Measurements from ENCODE around the gene IP6K3.

IP6K3 gene

GRCh38 chr6:33691456-33692077, 55.1 kb downstream of the IP6K3 start:
- Histone ChIP-seq H3K27ac (peak overlapping the region in 1 of 2 donors; percentile 41), H3K36me3 (peaks cover 0 to 91% (median 30%) of the 10 kb centered on the region in 3 donors), H3K9me3 (no peaks in the 10 kb centered on the region), H3K27me3 (no peaks in the 10 kb centered on the region), H3K4me3 (no peak overlapping the region), H3K4me1 (peaks cover 0 to 40% (median 13%) of the 10 kb centered on the region in 4 donors)
- intact Hi-C loops (cut with DNase I; ENCODE audit: low total_unique reads) = no loop called here
- no peak for TF ChIP-seq CTCF (IDR thresholded peaks at IDR 0.05)
- DNase-seq = no peak

- no peak overlapping the region for H3K4me3 ChIP-seq
- H3K27me3 ChIP-seq = no peaks in the 10 kb centered on the region
- peaks cover 0 to 95% (median 38%) of the 10 kb centered on the region in 3 donors for H3K36me3 ChIP-seq
- no peak for DNase-seq
- H3K4me1 ChIP-seq = peaks cover 0 to 35% (median 10%) of the 10 kb centered on the region in 4 donors
- TF ChIP-seq CTCF (IDR thresholded peaks at IDR 0.05) = no peak
- no peak overlapping the region for H3K27ac ChIP-seq
- no peaks in the 10 kb centered on the region for H3K9me3 ChIP-seq
- intact Hi-C loops (cut with DNase I; ENCODE audit: low total_unique reads) = no loop called here
Measured at GRCh38 chr6:33690766-33691165, 55.9 kb downstream of the IP6K3 start.

- Histone ChIP-seq H3K27ac (no peak overlapping the region), H3K27me3 (no peaks in the 10 kb centered on the region), H3K36me3 (peaks cover 0 to 96% (median 44%) of the 10 kb centered on the region in 3 donors), H3K4me1 (peaks cover 0 to 31% (median 8%) of the 10 kb centered on the region in 4 donors), H3K4me3 (no peak overlapping the region), H3K9me3 (no peaks in the 10 kb centered on the region)
- no peak for DNase-seq
- no peak for TF ChIP-seq CTCF (IDR thresholded peaks at IDR 0.05)
- intact Hi-C loops (cut with DNase I; ENCODE audit: low total_unique reads) = no loop called here
Measured at GRCh38 chr6:33689879-33690278, 56.8 kb downstream of the IP6K3 start.

GRCh38 chr6:33689148-33689494, 57.6 kb downstream of the IP6K3 start:
- Histone ChIP-seq H3K27me3 (no peaks in the 10 kb centered on the region), H3K9me3 (no peaks in the 10 kb centered on the region), H3K4me3 (no peak overlapping the region), H3K27ac (no peak overlapping the region), H3K36me3 (peaks cover 0 to 97% (median 50%) of the 10 kb centered on the region in 3 donors), H3K4me1 (peaks cover 0 to 25% (median 6%) of the 10 kb centered on the region in 4 donors)
- intact Hi-C loops (cut with DNase I; ENCODE audit: low total_unique reads) = no loop called here
- no peak for TF ChIP-seq CTCF (IDR thresholded peaks at IDR 0.05)
- no peak for DNase-seq

GRCh38 chr6:33688451-33689147, 58.1 kb downstream of the IP6K3 start:
- Histone ChIP-seq H3K36me3 (peaks cover 0 to 97% (median 54%) of the 10 kb centered on the region in 3 donors), H3K4me1 (peaks cover 0 to 19% (median 6%) of the 10 kb centered on the region in 4 donors), H3K27me3 (no peaks in the 10 kb centered on the region), H3K27ac (no peak overlapping the region), H3K9me3 (no peaks in the 10 kb centered on the region), H3K4me3 (no peak overlapping the region)
- DNase-seq = no peak
- intact Hi-C loops (cut with DNase I; ENCODE audit: low total_unique reads) = no loop called here
- no peak for TF ChIP-seq CTCF (IDR thresholded peaks at IDR 0.05)

Data from tibial artery (tissue), 4 donors.